PFSK-1 (cell line): ENCODE results near the gene LMX1A.

Source experiments
- FOXP2 ChIP-seq: optimal IDR thresholded peaks from 2 replicates; pipeline ENCODE3; 2011; ENCODE audit warnings: borderline replicate concordance, control low read depth, inconsistent platforms; ENCODE audit not compliant: insufficient read depth; ENCODE audit errors: extremely low read length, extremely low read depth
- POLR2AphosphoS5 ChIP-seq: IDR thresholded peaks from 2 replicates; pipeline ENCODE4 v1.6.1; 2012; ENCODE audit warnings: low read depth, mild to moderate bottlenecking, control low read depth, low read length, moderate library complexity
- SIN3A ChIP-seq: IDR thresholded peaks from 2 replicates; pipeline ENCODE4 v1.6.1; 2012; ENCODE audit warnings: mild to moderate bottlenecking, low read length, moderate library complexity, borderline replicate concordance; ENCODE audit not compliant: insufficient read depth
- TAF1 ChIP-seq: IDR thresholded peaks from 2 replicates; pipeline ENCODE4 v1.6.1; 2012; ENCODE audit warnings: low read length, control low read depth, borderline replicate concordance; ENCODE audit not compliant: insufficient read depth
- TF ChIP-seq, protein P1 (sequence below), 2 experiments: IDR thresholded peaks; 2 replicates each; pipeline versions ENCODE4 v1.6.1 to v1.8.0; 2011 to 2012; ENCODE audit warnings: low read depth in 2 of 2, low read length in 2 of 2, control low read depth in 1 of 2, inconsistent platforms in 1 of 2, mild to moderate bottlenecking in 1 of 2, moderate library complexity in 1 of 2; ENCODE audit not compliant: insufficient read depth in 1 of 2

LMX1A gene

DNA sequence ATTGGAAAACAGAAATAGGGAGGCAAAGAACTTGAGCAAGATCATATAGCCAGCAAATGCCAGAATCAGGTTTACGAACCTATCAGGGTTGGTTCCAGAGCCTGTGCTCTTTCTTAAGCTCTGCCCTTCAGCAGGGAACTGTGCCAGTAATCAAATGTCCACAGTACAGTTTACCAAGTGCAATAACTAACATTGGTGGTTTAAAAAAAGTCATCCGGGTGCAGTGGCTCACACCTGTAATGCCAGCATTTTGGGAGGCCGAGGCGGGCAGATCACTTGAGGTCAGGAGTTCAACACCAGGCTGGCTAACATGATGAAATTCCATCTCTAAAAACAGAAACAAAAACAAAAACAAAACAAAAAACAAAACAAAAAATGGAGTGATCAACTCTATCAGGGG lies 182.7 kb downstream of the LMX1A start:
- no peak for TF ChIP-seq TAF1
- TF ChIP-seq, protein P1, sequence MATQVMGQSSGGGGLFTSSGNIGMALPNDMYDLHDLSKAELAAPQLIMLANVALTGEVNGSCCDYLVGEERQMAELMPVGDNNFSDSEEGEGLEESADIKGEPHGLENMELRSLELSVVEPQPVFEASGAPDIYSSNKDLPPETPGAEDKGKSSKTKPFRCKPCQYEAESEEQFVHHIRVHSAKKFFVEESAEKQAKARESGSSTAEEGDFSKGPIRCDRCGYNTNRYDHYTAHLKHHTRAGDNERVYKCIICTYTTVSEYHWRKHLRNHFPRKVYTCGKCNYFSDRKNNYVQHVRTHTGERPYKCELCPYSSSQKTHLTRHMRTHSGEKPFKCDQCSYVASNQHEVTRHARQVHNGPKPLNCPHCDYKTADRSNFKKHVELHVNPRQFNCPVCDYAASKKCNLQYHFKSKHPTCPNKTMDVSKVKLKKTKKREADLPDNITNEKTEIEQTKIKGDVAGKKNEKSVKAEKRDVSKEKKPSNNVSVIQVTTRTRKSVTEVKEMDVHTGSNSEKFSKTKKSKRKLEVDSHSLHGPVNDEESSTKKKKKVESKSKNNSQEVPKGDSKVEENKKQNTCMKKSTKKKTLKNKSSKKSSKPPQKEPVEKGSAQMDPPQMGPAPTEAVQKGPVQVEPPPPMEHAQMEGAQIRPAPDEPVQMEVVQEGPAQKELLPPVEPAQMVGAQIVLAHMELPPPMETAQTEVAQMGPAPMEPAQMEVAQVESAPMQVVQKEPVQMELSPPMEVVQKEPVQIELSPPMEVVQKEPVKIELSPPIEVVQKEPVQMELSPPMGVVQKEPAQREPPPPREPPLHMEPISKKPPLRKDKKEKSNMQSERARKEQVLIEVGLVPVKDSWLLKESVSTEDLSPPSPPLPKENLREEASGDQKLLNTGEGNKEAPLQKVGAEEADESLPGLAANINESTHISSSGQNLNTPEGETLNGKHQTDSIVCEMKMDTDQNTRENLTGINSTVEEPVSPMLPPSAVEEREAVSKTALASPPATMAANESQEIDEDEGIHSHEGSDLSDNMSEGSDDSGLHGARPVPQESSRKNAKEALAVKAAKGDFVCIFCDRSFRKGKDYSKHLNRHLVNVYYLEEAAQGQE (IDR thresholded peaks at IDR 0.05; ENCODE audit: insufficient read depth in 1 of 2, low read depth in 2 of 2, low read length in 2 of 2) = no peak
- no peak for TF ChIP-seq FOXP2

DNA sequence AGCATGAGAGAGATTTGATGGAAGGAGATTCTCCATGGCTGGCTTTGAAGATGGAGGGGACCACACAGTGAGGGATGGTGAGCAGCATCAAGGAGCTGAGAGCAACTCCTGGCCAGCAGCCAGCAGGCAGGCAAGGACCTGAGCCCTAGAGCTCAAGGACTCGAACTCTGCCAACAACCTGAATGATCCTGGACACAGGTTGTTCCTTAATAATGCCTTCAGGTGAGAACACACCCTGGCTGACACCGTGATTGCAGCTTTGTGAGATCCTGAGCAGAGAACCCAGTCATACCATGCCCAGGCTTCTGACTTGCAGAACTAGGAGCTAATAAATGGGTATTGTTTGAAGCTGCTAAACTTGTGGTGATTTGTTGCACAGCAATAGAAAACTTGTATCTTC lies 183.1 kb downstream of the LMX1A start:
- TF ChIP-seq POLR2AphosphoS5 (no peak), SIN3A (no peak), TAF1 (no peak), FOXP2 (no peak)
- TF ChIP-seq, protein P1 (IDR thresholded peaks at IDR 0.05; ENCODE audit: insufficient read depth in 1 of 2, low read depth in 2 of 2, low read length in 2 of 2) = no peak

DNA sequence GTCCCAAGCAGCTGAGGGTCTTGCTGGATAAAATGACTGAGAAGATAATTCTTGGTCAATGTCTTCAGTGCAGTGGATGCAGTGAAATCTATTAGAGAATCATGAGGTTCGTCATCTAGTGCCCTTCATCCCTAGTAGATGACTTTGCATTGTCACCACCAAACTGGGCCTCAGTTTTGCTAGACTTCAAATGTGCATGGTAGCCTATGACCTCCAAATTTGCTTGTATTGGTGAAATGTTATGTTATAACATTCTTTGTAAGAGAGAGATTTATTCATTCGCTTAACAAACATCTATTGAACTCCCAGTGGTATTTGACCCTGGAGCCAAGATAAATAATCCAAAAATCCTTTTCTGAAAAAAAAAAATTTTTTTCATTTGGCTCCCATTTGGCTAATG lies 183.8 kb downstream of the LMX1A start:
- no peak for TF ChIP-seq TAF1
- TF ChIP-seq, protein P1 (IDR thresholded peaks at IDR 0.05; ENCODE audit: insufficient read depth in 1 of 2, low read depth in 2 of 2, low read length in 2 of 2) = no peak
- no peak for TF ChIP-seq SIN3A
- no peak for TF ChIP-seq FOXP2
- TF ChIP-seq POLR2AphosphoS5 = no peak

DNA sequence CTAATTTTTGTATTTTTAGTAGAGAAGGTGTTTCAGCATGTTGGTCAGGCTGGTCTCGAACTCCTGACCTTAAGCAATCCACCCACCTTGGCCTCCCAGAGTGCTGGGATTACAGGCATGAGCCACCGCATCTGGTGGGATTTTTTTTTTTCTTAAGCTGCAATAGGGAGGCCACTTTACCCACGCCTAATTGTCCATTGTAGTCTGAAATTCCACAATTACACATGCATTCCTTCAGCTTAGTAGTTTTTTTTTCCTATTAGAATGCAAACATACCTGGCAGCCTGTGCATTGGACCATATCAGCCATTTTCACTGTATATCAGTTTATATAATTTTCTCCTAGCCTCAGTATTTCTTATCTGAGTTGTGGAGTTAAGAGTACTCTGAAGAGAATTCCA lies 186.8 kb downstream of the LMX1A start:
- no peak for TF ChIP-seq FOXP2
- TF ChIP-seq, protein P1 (IDR thresholded peaks at IDR 0.05; ENCODE audit: insufficient read depth in 1 of 2, low read depth in 2 of 2, low read length in 2 of 2) = no peak
- no peak for TF ChIP-seq POLR2AphosphoS5
- no peak for TF ChIP-seq TAF1
- TF ChIP-seq SIN3A = no peak

DNA sequence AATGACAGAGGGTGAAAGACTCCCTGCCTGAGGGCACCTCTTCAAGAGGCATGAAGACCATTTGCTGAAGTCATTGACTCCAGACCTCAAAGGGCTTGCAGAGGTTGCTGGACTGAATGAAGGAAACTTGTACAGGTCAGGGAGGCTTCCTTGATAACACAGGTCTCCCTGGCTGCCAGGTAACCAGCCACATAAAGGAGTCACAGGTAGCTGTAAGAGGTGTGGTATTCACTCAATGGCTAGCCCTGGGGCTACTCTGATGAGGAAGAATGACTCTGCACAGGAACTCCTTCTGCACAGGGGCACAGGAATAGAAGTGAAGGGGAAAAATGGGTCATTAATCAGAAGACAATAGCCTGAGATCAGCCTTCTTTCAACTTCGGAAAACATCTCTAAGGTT lies 187.5 kb downstream of the LMX1A start:
- TF ChIP-seq, protein P1 (IDR thresholded peaks at IDR 0.05; ENCODE audit: insufficient read depth in 1 of 2, low read depth in 2 of 2, low read length in 2 of 2) = no peak
